Karpas-422 (cell line): ENCODE results near the gene PCDHA10. TPM values are rescaled to one million over a fixed set of nuclear protein-coding genes. Genes with fewer than 3 reads are reported as not detected.
"Not testable (repeated sequence)": the region's sequence is repeated elsewhere in the genome, so short reads cannot be mapped to it uniquely, and the experiment has no call there.

Experiments
- DNase-seq: peaks from one replicate; pipeline ENCODE4 v3.0.0-alpha.2; 2015
- H2AFZ ChIP-seq: fragments of 200-600 bp; sonication (generic); 2 replicates; pipeline ENCODE4 v1.6.1; 2014; ENCODE audit warnings: antibody characterized with exemption, low read length, mixed read lengths
- H3K27ac ChIP-seq: fragments of 200-600 bp; sonication (generic); 2 replicates; pipeline ENCODE4 v1.5.1; 2014; ENCODE audit warnings: mild to moderate bottlenecking, low read length, moderate library complexity
- H3K27me3 ChIP-seq: fragments of 200-600 bp; sonication (generic); 2 replicates; pipeline ENCODE4 v1.6.1; 2014; ENCODE audit warnings: low read length, mixed read lengths
- H3K36me3 ChIP-seq: fragments of 200-600 bp; sonication (generic); 2 replicates; pipeline ENCODE4 v1.6.1; 2014; ENCODE audit warnings: low read length, mixed read lengths; ENCODE audit not compliant: insufficient read depth
- H3K4me1 ChIP-seq: fragments of 200-600 bp; sonication (generic); 2 replicates; pipeline ENCODE4 v1.6.1; 2014; ENCODE audit warnings: mild to moderate bottlenecking, low read length, mixed read lengths
- H3K4me2 ChIP-seq: fragments of 200-600 bp; sonication (generic); 2 replicates; pipeline ENCODE4 v1.6.1; 2014; ENCODE audit warnings: low read length, low read depth, mild to moderate bottlenecking; ENCODE audit not compliant: poor library complexity, severe bottlenecking
- H3K4me3 ChIP-seq: fragments of 200-600 bp; sonication (generic); 2 replicates; pipeline ENCODE4 v1.5.1; 2014; ENCODE audit warnings: mild to moderate bottlenecking, antibody characterized with exemption, low read length, mixed read lengths
- H3K79me2 ChIP-seq: fragments of 200-600 bp; sonication (generic); 2 replicates; pipeline ENCODE4 v1.6.1; 2014; ENCODE audit warnings: mild to moderate bottlenecking, low read length, mixed read lengths
- H3K9ac ChIP-seq: fragments of 200-600 bp; sonication (generic); 2 replicates; pipeline ENCODE4 v1.6.0; 2014; ENCODE audit warnings: low read length
- H3K9me2 ChIP-seq: fragments of 200-600 bp; sonication (generic), shearing (Covaris generic); replicated peaks from 2 replicates; pipeline ENCODE4 v1.6.0; 2014; ENCODE audit warnings: mild to moderate bottlenecking, low read length, moderate library complexity; ENCODE audit not compliant: insufficient read depth
- H3K9me3 ChIP-seq: fragments of 300-700, 200-600 bp; sonication (generic); 2 replicates; pipeline ENCODE4 v1.6.1; 2014; ENCODE audit warnings: low read length, mixed read lengths
- H4K20me1 ChIP-seq: fragments of 200-600 bp; sonication (generic); 2 replicates; pipeline ENCODE4 v1.6.1; 2014; ENCODE audit warnings: mild to moderate bottlenecking, antibody characterized with exemption, low read length, low read depth; ENCODE audit not compliant: insufficient read depth
- total RNA-seq: library from RNA; depleted of rRNA; stranded (reverse); fragments of >200 nt; shearing (Covaris generic); gene quantifications from 2 replicates; pipeline ENCODE4 v1.2.3, GENCODE V29; 2014; ENCODE audit warnings: low replicate concordance; rRNA removed

PCDHA10 gene, protein sequence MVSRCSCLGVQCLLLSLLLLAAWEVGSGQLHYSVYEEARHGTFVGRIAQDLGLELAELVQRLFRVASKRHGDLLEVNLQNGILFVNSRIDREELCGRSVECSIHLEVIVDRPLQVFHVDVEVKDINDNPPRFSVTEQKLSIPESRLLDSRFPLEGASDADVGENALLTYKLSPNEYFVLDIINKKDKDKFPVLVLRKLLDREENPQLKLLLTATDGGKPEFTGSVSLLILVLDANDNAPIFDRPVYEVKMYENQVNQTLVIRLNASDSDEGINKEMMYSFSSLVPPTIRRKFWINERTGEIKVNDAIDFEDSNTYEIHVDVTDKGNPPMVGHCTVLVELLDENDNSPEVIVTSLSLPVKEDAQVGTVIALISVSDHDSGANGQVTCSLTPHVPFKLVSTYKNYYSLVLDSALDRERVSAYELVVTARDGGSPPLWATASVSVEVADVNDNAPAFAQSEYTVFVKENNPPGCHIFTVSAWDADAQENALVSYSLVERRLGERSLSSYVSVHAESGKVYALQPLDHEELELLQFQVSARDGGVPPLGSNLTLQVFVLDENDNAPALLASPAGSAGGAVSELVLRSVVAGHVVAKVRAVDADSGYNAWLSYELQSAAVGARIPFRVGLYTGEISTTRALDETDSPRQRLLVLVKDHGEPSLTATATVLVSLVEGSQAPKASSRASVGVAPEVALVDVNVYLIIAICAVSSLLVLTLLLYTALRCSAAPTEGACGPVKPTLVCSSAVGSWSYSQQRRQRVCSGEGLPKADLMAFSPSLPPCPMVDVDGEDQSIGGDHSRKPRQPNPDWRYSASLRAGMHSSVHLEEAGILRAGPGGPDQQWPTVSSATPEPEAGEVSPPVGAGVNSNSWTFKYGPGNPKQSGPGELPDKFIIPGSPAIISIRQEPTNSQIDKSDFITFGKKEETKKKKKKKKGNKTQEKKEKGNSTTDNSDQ
- total RNA-seq = not detected in 2 replicates

DNA sequence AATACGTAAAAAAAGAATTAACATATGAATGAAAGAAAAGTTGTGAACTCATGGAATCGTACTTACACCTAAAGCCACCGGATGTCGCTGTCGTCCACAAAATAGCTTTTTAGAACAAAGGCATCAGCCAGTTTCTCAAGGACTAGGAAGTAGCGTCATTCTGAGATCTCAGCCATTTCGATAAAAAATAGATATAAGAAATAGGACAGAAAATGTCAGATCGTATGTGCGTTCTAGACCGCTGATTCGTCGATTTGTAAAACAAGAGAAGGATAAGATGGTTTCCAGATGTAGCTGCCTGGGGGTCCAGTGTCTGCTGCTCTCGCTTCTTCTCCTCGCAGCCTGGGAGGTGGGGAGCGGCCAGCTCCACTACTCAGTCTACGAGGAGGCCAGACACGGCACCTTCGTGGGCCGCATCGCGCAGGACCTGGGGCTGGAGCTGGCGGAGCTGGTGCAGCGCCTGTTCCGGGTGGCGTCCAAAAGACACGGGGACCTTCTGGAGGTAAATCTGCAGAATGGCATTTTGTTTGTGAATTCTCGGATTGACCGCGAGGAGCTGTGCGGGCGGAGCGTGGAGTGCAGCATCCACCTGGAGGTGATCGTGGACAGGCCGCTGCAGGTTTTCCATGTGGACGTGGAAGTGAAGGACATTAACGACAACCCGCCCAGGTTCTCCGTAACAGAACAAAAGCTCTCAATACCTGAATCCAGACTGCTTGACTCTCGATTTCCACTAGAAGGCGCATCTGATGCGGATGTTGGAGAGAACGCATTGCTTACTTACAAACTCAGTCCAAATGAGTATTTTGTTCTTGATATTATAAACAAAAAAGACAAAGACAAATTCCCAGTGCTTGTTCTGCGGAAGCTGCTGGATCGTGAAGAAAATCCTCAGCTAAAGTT lies at the start of gene PCDHA10:
PCDHA10 (plus strand) TSS at position 126 of the 903 bp plus-strand sequence; CDS start at position 278, 152 bp downstream.
- Histone ChIP-seq H3K4me2 (no peak within 1 kb of the TSS), H2AFZ (no peak within 1 kb of the TSS), H3K36me3 (no peaks in the 10 kb centered on the region), H4K20me1 (no peaks in the 10 kb centered on the region), H3K9me3 (no peaks in the 10 kb centered on the region), H3K9ac (no peak within 1 kb of the TSS), H3K79me2 (no peaks in the 10 kb centered on the region), H3K27ac (no peak within 1 kb of the TSS), H3K4me1 (no peaks in the 10 kb centered on the region), H3K4me3 (no peak within 1 kb of the TSS), H3K9me2 (no peaks in the 10 kb centered on the region), H3K27me3 (no peaks in the 10 kb centered on the region)
- peak; percentile 81 for DNase-seq

DNA sequence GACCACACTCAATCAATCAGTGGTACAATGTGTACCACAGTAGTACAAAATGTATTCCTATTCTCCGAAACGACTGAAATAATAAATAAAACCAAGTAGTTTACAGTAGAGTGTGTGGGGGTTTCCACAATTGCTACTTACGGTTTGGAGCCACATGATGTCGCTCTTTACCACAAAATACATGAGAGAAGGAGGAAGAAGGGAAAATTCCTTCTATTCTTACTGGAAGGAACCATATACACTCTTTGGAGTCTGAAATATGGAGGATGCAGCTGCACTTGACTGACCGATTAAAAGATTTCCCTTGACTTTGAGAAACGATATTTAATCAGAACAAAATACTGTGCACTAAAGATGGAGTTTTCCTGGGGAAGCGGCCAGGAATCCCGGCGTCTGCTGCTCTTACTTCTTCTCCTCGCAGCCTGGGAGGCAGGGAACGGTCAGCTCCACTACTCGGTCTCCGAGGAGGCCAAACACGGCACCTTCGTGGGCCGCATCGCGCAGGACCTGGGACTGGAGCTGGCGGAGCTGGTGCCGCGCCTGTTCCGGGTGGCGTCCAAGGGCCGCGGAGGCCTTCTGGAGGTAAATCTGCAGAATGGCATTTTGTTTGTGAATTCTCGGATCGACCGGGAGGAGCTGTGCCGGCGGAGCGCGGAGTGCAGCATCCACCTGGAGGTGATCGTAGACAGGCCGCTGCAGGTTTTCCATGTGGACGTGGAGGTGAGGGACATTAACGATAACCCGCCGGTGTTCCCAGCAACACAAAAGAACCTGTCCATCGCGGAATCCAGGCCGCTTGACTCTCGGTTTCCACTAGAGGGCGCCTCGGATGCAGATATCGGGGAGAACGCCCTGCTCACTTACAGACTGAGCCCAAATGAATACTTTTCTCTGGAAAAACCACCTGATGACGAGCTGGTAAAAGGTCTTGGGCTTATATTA lies 48.6 kb upstream of the PCDHA10 start, which contains the start of gene PCDHA4:
PCDHA4 (plus strand) TSS at position 235 of the 942 bp plus-strand sequence.
- DNase-seq = no peak
- no peak within 1 kb of the TSS for H3K4me3 ChIP-seq
- no peaks in the 10 kb centered on the region for H3K27me3 ChIP-seq
- no peaks in the 10 kb centered on the region for H3K9me2 ChIP-seq
- no peaks in the 10 kb centered on the region for H3K4me1 ChIP-seq
- H3K36me3 ChIP-seq = no peaks in the 10 kb centered on the region
- H4K20me1 ChIP-seq = no peaks in the 10 kb centered on the region
- no peaks in the 10 kb centered on the region for H3K79me2 ChIP-seq
- no peaks in the 10 kb centered on the region for H3K9me3 ChIP-seq
- no peak within 1 kb of the TSS for H3K27ac ChIP-seq
- H3K9ac ChIP-seq = no peak within 1 kb of the TSS
- no peak within 1 kb of the TSS for H3K4me2 ChIP-seq
- H2AFZ ChIP-seq = no peak within 1 kb of the TSS

DNA sequence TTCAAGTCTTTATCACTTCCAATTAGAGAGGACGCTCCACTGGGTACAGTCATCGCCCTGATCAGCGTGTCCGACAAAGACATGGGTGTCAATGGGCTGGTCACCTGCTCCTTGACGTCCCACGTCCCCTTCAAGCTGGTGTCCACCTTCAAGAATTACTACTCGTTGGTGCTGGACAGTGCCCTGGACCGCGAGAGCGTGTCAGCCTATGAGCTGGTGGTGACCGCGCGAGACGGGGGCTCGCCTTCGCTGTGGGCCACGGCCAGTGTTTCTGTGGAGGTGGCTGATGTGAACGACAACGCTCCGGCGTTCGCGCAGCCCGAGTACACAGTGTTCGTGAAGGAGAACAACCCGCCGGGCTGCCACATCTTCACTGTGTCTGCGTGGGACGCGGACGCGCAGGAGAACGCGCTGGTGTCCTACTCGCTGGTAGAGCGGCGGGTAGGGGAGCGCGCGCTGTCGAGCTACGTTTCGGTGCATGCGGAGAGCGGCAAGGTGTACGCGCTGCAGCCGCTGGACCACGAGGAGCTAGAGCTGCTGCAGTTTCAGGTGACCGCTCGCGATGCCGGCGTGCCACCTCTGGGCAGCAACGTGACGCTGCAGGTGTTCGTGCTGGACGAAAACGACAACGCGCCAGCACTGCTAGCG lies 47.3 kb upstream of the PCDHA10 start:
- DNase-seq, H2AFZ ChIP-seq, H3K27ac ChIP-seq, H3K79me2 ChIP-seq, H3K9me3 ChIP-seq, H3K4me1 ChIP-seq, H3K4me2 ChIP-seq, H3K4me3 ChIP-seq, H3K27me3 ChIP-seq, H3K9me2 ChIP-seq, H3K36me3 ChIP-seq, H4K20me1 ChIP-seq, H3K9ac ChIP-seq: not testable (repeated sequence)

DNA sequence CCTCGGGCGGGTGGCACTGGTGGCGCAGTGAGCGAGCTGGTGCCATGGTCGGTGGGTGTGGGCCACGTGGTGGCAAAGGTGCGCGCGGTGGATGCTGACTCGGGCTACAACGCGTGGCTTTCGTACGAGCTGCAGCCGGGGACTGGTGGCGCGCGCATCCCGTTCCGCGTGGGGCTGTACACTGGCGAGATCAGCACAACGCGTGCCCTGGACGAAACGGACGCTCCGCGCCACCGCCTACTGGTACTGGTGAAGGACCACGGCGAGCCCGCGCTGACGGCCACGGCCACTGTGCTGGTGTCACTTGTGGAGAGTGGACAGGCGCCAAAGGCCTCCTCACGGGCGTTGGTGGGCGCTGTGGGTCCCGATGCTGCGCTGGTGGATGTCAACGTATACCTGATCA lies 46.8 kb upstream of the PCDHA10 start:
- H3K79me2 ChIP-seq = no peaks in the 10 kb centered on the region
- no peak overlapping the region for H2AFZ ChIP-seq
- no peaks in the 10 kb centered on the region for H3K27me3 ChIP-seq
- H3K27ac ChIP-seq = no peak overlapping the region
- no peaks in the 10 kb centered on the region for H3K4me1 ChIP-seq
- H3K9me3 ChIP-seq = no peaks in the 10 kb centered on the region
- H3K4me2 ChIP-seq = no peak overlapping the region
- no peak for DNase-seq
- H3K4me3 ChIP-seq = no peak overlapping the region
- no peaks in the 10 kb centered on the region for H3K9me2 ChIP-seq
- no peaks in the 10 kb centered on the region for H4K20me1 ChIP-seq
- no peak overlapping the region for H3K9ac ChIP-seq
- H3K36me3 ChIP-seq = no peaks in the 10 kb centered on the region

DNA sequence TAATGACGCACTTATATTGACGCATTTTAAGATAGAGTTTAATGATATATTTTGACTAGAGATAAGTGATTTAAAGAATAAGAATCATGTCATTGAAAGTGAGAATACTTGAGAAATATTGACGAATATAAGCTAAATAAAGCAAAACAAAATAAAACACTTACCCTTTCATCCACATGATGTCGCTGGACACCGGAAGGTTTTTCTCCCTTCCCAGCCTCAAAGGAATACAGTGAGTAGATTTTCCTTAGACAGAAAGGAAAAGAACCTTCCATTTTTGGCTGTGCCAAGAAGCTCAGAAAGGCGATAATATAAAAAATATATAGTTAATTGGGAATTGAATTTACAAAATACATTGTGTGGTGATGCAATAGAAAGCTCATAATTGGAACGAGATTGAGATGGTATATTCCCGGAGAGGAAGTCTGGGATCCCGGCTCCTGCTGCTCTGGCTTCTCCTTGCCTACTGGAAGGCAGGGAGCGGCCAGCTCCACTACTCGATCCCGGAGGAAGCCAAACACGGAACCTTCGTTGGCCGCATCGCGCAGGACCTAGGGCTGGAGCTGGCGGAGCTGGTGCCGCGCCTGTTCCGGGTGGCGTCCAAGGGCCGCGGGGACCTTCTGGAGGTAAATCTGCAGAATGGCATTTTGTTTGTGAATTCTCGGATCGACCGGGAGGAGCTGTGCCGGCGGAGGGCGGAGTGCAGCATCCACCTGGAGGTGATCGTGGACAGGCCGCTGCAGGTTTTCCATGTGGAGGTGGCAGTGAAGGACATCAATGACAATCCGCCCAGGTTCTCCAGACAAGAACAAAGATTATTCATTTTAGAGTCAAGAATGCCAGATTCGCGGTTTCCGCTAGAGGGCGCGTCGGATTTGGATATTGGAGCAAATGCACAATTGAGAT lies 34.1 kb upstream of the PCDHA10 start, which contains the start of gene PCDHA5:
PCDHA5 (plus strand) TSS at position 239 of the 906 bp plus-strand sequence.
- H3K4me2 ChIP-seq = no peak within 1 kb of the TSS
- no peaks in the 10 kb centered on the region for H3K27me3 ChIP-seq
- no peaks in the 10 kb centered on the region for H3K4me1 ChIP-seq
- no peak within 1 kb of the TSS for H3K4me3 ChIP-seq
- H3K36me3 ChIP-seq = no peaks in the 10 kb centered on the region
- H3K9ac ChIP-seq = no peak within 1 kb of the TSS
- no peak for DNase-seq
- no peaks in the 10 kb centered on the region for H3K79me2 ChIP-seq
- no peaks in the 10 kb centered on the region for H3K9me3 ChIP-seq
- H4K20me1 ChIP-seq = no peaks in the 10 kb centered on the region
- H3K27ac ChIP-seq = no peak within 1 kb of the TSS
- no peaks in the 10 kb centered on the region for H3K9me2 ChIP-seq
- no peak within 1 kb of the TSS for H2AFZ ChIP-seq

DNA sequence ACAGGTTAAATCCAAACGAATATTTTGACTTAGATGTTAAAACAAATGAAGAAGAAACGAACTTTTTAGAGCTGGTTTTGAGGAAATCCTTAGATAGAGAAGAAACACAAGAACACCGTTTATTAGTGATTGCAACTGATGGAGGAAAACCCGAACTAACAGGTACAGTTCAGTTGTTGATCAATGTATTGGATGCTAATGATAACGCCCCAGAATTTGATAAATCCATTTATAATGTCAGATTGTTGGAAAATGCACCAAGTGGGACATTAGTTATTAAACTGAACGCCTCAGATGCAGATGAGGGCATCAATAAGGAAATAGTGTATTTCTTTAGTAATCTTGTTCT lies 33.4 kb upstream of the PCDHA10 start:
- Histone ChIP-seq H3K9me3 (no peaks in the 10 kb centered on the region), H3K27ac (no peak overlapping the region), H3K9me2 (no peaks in the 10 kb centered on the region), H3K9ac (no peak overlapping the region), H2AFZ (no peak overlapping the region), H3K27me3 (no peaks in the 10 kb centered on the region), H3K4me3 (no peak overlapping the region), H4K20me1 (no peaks in the 10 kb centered on the region), H3K4me1 (no peaks in the 10 kb centered on the region), H3K36me3 (no peaks in the 10 kb centered on the region), H3K79me2 (no peaks in the 10 kb centered on the region), H3K4me2 (no peak overlapping the region)
- DNase-seq = no peak
